ENCODE results near the gene PHYHD1. TPM values are rescaled to one million over a fixed set of nuclear protein-coding genes. Genes with fewer than 3 reads are reported as not detected.

The PHYHD1 gene
- total RNA-seq, 2 experiments from 2014 or later: 83.5 to 150 TPM

DNA sequence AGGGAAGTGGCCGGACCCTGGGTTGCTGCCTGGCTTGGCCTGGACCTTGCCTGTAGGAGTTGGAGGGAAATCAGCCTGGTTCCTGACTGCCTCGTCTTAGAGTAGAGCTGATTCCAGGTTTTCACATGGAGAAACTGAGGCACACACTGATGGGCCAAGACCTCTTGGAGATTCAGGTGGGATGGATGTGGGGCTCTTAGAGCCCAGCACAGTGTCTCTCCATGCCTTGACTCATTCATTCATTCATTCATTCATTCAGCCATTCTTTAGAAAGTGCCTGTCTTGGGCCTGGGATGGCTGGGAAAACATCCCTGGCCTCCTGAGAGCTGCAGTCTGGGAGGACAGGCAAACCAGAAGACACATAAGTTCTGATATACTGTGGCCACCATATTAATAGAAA lies 36.6 kb upstream of the PHYHD1 start:
- Histone ChIP-seq H2AFZ (ENCODE audit: low read length) (no peak overlapping the region), H3K4me3 (ENCODE audit: low read depth, low read length, poor library complexity, severe bottlenecking) (no peak overlapping the region), H3K4me1 (ENCODE audit: insufficient read depth, low read length, poor library complexity, severe bottlenecking) (peaks cover 30% of the 10 kb centered on the region), H3K9me3 (ENCODE audit: low read length) (no peaks in the 10 kb centered on the region), H3K36me3 (ENCODE audit: insufficient read depth, low read length) (peaks cover 54% of the 10 kb centered on the region), H3K27ac (ENCODE audit: low read depth, low read length, poor library complexity, severe bottlenecking) (no peak overlapping the region), H3K9me2 (ENCODE audit: insufficient read depth, low read length) (no peaks in the 10 kb centered on the region), H4K20me1 (ENCODE audit: insufficient read depth, low read length) (no peaks in the 10 kb centered on the region), H3K79me2 (ENCODE audit: insufficient read depth, low read depth, low read length) (peaks cover 47% of the 10 kb centered on the region), H3K4me2 (ENCODE audit: low read length) (peak overlapping the region; percentile 90)
- DNase-seq (ENCODE audit: low spot score): no peak
- no peak for TF ChIP-seq EZH2phosphoT487 (IDR thresholded peaks at IDR 0.05; ENCODE audit: borderline replicate concordance, low read depth, low read length)
- TF ChIP-seq, protein P1, sequence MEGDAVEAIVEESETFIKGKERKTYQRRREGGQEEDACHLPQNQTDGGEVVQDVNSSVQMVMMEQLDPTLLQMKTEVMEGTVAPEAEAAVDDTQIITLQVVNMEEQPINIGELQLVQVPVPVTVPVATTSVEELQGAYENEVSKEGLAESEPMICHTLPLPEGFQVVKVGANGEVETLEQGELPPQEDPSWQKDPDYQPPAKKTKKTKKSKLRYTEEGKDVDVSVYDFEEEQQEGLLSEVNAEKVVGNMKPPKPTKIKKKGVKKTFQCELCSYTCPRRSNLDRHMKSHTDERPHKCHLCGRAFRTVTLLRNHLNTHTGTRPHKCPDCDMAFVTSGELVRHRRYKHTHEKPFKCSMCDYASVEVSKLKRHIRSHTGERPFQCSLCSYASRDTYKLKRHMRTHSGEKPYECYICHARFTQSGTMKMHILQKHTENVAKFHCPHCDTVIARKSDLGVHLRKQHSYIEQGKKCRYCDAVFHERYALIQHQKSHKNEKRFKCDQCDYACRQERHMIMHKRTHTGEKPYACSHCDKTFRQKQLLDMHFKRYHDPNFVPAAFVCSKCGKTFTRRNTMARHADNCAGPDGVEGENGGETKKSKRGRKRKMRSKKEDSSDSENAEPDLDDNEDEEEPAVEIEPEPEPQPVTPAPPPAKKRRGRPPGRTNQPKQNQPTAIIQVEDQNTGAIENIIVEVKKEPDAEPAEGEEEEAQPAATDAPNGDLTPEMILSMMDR (conservative IDR thresholded peaks at IDR 0.05; ENCODE audit: low read length): no peak
- ChIA-PET CTCF (ENCODE audit: unreplicated experiment) (no interaction called here), POLR2A (no interaction called here)
- TSS peak; percentile 15 for BruUV-seq (replicated peaks)
- intact Hi-C loops (cut with micrococcal nuclease; ENCODE audit: unreplicated experiment): no loop called here

DNA sequence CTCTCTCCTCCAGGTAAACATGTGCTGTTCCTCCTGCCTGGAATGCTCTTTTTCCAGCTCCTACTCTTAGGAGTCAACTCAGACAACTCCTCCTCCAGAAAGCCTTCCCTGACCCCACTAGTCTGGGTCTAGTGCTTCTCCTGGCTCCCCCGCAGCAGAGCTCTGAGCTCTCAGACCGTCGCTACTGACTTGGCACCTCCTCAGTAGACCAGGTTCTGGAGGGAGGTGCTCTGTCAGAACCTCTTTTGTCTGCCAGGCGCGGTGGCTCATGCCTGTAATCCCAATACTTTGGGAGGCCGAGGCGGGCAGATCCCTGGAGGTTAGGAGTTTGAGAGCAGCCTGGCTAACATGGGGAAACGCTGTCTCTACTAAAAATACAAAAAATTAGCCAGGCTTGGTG lies 35.4 kb upstream of the PHYHD1 start:
- no peak overlapping the region for H3K4me2 ChIP-seq (ENCODE audit: low read length)
- ChIA-PET POLR2A (interaction anchor here (0.6 kb wide), 1 partner anchor 97 kb away, joined by 3 read pairs; no protein-coding TSS in a partner anchor), CTCF (ENCODE audit: unreplicated experiment) (no interaction called here)
- intact Hi-C loops (cut with micrococcal nuclease; ENCODE audit: unreplicated experiment): no loop called here
- no peaks in the 10 kb centered on the region for H4K20me1 ChIP-seq (ENCODE audit: insufficient read depth, low read length)
- no peaks in the 10 kb centered on the region for H3K9me2 ChIP-seq (ENCODE audit: insufficient read depth, low read length)
- no peak overlapping the region for H2AFZ ChIP-seq (ENCODE audit: low read length)
- no peak for DNase-seq (ENCODE audit: low spot score)
- H3K27ac ChIP-seq (ENCODE audit: low read depth, low read length, poor library complexity, severe bottlenecking): no peak overlapping the region
- no peak overlapping the region for H3K4me3 ChIP-seq (ENCODE audit: low read depth, low read length, poor library complexity, severe bottlenecking)
- no peaks in the 10 kb centered on the region for H3K9me3 ChIP-seq (ENCODE audit: low read length)
- H3K4me1 ChIP-seq (ENCODE audit: insufficient read depth, low read length, poor library complexity, severe bottlenecking): peaks cover 18% of the 10 kb centered on the region
- no TSS peak for BruUV-seq (replicated peaks)
- TF ChIP-seq, protein P1 (conservative IDR thresholded peaks at IDR 0.05; ENCODE audit: low read length): no peak
- TF ChIP-seq EZH2phosphoT487 (IDR thresholded peaks at IDR 0.05; ENCODE audit: borderline replicate concordance, low read depth, low read length): no peak
- H3K79me2 ChIP-seq (ENCODE audit: insufficient read depth, low read depth, low read length): peaks cover 35% of the 10 kb centered on the region
- peaks cover 58% of the 10 kb centered on the region for H3K36me3 ChIP-seq (ENCODE audit: insufficient read depth, low read length)

DNA sequence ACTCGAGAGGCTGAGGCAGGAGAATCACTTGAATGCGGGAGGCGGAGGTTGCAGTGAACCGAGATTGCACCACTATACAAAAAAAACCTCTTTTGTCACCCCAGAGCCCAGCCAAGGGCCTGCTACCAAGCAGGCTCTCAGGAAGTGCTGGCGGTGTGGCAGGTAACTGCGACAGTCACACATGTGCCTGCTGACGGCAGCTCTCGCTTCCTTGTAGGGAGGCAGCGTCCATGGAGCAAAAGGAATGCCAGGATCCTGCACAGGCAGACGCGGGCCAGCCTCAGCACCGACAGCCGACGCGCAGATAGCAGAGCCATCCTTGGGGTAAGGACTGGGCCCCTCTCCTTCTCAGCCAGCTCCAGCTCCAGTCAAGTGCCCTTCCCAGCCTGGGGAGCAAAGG lies 35.0 kb upstream of the PHYHD1 start:
- Histone ChIP-seq H3K9me2 (ENCODE audit: insufficient read depth, low read length) (no peaks in the 10 kb centered on the region), H3K4me3 (ENCODE audit: low read depth, low read length, poor library complexity, severe bottlenecking) (no peak overlapping the region), H3K9me3 (ENCODE audit: low read length) (no peaks in the 10 kb centered on the region), H4K20me1 (ENCODE audit: insufficient read depth, low read length) (no peaks in the 10 kb centered on the region), H3K4me1 (ENCODE audit: insufficient read depth, low read length, poor library complexity, severe bottlenecking) (peaks cover 14% of the 10 kb centered on the region), H3K27ac (ENCODE audit: low read depth, low read length, poor library complexity, severe bottlenecking) (no peak overlapping the region), H2AFZ (ENCODE audit: low read length) (no peak overlapping the region), H3K36me3 (ENCODE audit: insufficient read depth, low read length) (peaks cover 62% of the 10 kb centered on the region), H3K4me2 (ENCODE audit: low read length) (no peak overlapping the region), H3K79me2 (ENCODE audit: insufficient read depth, low read depth, low read length) (peaks cover 31% of the 10 kb centered on the region)
- intact Hi-C loops (cut with micrococcal nuclease; ENCODE audit: unreplicated experiment): no loop called here
- ChIA-PET CTCF (ENCODE audit: unreplicated experiment) (no interaction called here), POLR2A (no interaction called here)
- BruUV-seq (replicated peaks): no TSS peak
- no peak for DNase-seq (ENCODE audit: low spot score)
- TF ChIP-seq, protein P1 (conservative IDR thresholded peaks at IDR 0.05; ENCODE audit: low read length): no peak
